Right atrium auricular region (tissue), 2 donors: Measurements from ENCODE around the gene SNCB. TPM values are rescaled to one million over a fixed set of nuclear protein-coding genes. Genes with fewer than 3 reads are reported as not detected.

Experiments
- DNase-seq: peaks from one replicate; pipeline ENCODE4 v3.0.0-alpha.2; 2019; ENCODE audit warnings: low spot score
- H3K27ac ChIP-seq, 2 donors: fragments of 200-600 bp; sonication (generic); 1 replicate in 1 of 2; 2 replicates in 1 of 2; pipeline ENCODE4 v1.5.1; 2016 to 2019
- H3K27me3 ChIP-seq, 2 donors: fragments of 200-600 bp; sonication (generic); one replicate each; pipeline versions ENCODE4 v1.5.1 to v1.6.0; 2017 to 2019
- H3K36me3 ChIP-seq: fragments of 200-600 bp; sonication (generic); one replicate; pipeline ENCODE4 v1.5.1; 2016
- H3K4me1 ChIP-seq, 2 donors: fragments of 200-600 bp; sonication (generic); one replicate each; pipeline versions ENCODE4 v1.5.1 to v1.6.0; 2017 to 2019
- H3K4me3 ChIP-seq, 2 donors: fragments of 200-600 bp; sonication (generic); 1 replicate in 1 of 2; 2 replicates in 1 of 2; pipeline ENCODE4 v1.5.1; 2017 to 2019; ENCODE audit warnings: mild to moderate bottlenecking in 1 of 2, moderate library complexity in 1 of 2
- H3K9me3 ChIP-seq, 2 donors: fragments of 200-600 bp; sonication (generic); one replicate each; pipeline ENCODE4 v1.5.1; 2019
- total RNA-seq, 2 donors: library from RNA; depleted of rRNA; stranded (reverse); fragments of >200 nt; gene quantifications; one replicate each; pipeline ENCODE4 v1.1.0, GENCODE V29; 2016
- TF ChIP-seq, protein P1 (sequence below), 2 donors: fragments of 200-600 bp; sonication (generic); IDR thresholded peaks; one replicate each; pipeline ENCODE4 v1.5.1; 2019; ENCODE audit warnings: antibody characterized with exemption in 2 of 2

The SNCB gene
- total RNA-seq, 2 donors from 2014 or later = 0.67 TPM; not detected in 1

GRCh38 chr5:176581361-176581760 is 49.0 kb downstream of the SNCB start:
- TF ChIP-seq, protein P1, sequence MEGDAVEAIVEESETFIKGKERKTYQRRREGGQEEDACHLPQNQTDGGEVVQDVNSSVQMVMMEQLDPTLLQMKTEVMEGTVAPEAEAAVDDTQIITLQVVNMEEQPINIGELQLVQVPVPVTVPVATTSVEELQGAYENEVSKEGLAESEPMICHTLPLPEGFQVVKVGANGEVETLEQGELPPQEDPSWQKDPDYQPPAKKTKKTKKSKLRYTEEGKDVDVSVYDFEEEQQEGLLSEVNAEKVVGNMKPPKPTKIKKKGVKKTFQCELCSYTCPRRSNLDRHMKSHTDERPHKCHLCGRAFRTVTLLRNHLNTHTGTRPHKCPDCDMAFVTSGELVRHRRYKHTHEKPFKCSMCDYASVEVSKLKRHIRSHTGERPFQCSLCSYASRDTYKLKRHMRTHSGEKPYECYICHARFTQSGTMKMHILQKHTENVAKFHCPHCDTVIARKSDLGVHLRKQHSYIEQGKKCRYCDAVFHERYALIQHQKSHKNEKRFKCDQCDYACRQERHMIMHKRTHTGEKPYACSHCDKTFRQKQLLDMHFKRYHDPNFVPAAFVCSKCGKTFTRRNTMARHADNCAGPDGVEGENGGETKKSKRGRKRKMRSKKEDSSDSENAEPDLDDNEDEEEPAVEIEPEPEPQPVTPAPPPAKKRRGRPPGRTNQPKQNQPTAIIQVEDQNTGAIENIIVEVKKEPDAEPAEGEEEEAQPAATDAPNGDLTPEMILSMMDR (IDR thresholded peaks at IDR 0.05) = no peak
- Histone ChIP-seq H3K36me3 (no peaks in the 10 kb centered on the region), H3K4me3 (no peak overlapping the region), H3K27ac (no peak overlapping the region), H3K9me3 (peaks cover 0 to 18% of the 10 kb centered on the region in 2 donors), H3K27me3 (no peaks in the 10 kb centered on the region), H3K4me1 (no peaks in the 10 kb centered on the region)
- DNase-seq = no peak

DNA sequence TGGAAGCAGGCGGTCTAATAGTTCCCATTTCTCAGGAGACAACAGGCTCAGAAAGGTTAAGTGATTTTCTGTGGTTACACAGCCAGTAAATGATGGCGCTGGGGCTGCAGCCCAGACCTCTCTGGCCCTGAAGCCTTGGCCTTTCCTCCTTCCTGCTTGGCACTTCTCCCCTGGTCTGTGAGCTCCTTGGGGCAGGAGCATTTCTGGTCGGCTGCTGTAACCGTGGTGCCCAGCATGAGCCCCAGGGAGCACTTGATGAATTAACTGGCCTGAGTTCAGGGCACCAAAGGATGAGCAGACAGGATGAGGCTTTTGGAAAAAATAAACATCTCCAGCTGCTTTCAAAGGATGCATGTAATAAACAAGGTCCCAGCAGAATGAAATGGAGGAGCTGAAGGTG is 51.0 kb downstream of the SNCB start:
- H3K9me3 ChIP-seq = no peaks in the 10 kb centered on the region
- DNase-seq = no peak
- H3K27ac ChIP-seq = no peak overlapping the region
- H3K4me1 ChIP-seq = no peaks in the 10 kb centered on the region
- no peaks in the 10 kb centered on the region for H3K27me3 ChIP-seq
- no peak overlapping the region for H3K4me3 ChIP-seq
- TF ChIP-seq, protein P1 (IDR thresholded peaks at IDR 0.05) = no peak
- no peaks in the 10 kb centered on the region for H3K36me3 ChIP-seq

DNA sequence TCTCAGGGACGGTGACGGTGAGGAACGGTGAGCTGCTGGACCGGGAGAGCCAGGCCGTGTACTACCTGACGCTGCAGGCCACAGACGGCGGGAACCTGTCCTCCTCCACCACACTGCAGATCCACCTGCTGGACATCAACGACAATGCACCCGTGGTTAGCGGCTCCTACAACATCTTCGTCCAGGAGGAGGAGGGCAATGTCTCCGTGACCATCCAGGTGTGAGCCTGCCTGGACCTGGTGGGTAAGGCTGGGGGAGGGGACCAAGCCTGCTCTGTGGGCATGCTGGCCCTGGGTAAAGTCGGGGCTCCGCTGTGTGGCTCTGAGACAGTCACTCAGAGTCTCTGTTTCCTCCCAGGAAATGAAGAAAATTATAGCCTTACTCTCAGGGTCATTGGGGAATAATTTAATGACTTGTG is 51.9 kb downstream of the SNCB start:
- no peaks in the 10 kb centered on the region for H3K4me1 ChIP-seq
- no peak overlapping the region for H3K27ac ChIP-seq
- no peaks in the 10 kb centered on the region for H3K36me3 ChIP-seq
- TF ChIP-seq, protein P1 (IDR thresholded peaks at IDR 0.05) = peak in 1 of 2 donors; percentile 54
- H3K4me3 ChIP-seq = no peak overlapping the region
- H3K27me3 ChIP-seq = no peaks in the 10 kb centered on the region
- no peaks in the 10 kb centered on the region for H3K9me3 ChIP-seq
- DNase-seq = no peak

DNA sequence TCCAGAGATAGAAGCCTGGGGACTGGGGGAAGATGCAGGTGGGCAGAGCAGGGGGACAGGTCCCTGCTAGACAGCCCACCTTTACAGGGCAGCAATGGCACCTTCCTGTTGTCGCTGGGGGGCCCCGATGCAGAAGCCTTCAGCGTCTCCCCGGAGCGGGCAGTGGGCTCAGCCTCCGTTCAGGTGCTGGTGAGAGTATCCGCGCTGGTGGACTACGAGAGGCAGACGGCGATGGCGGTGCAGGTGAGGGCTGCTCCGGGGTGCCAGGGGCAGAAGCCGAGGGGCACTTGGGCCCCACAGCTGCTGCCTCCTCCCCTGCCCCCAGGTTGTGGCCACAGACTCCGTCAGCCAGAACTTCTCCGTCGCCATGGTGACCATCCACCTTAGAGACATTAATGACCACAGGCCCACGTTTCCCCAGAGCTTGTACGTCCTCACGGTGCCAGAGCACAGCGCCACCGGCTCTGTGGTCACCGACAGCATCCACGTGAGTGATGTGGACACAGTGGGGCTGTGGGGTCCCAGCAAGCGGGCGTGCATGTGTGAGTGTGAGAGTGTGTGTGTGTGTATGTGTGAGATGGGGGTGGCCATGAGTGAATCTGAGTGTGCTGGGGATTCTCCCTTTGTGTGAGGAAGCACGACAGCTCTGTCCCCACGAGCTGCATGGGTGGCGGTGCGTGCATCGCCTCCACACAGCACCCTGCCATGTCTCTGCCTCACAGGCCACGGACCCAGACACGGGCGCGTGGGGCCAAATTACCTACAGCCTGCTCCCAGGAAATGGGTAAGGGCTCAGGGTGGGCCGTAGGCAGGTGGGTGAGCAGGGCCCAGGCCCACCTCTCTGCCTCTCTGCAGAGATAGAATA is 52.8 kb downstream of the SNCB start:
- H3K36me3 ChIP-seq = no peaks in the 10 kb centered on the region
- no peaks in the 10 kb centered on the region for H3K9me3 ChIP-seq
- TF ChIP-seq, protein P1 (IDR thresholded peaks at IDR 0.05) = no peak
- H3K4me1 ChIP-seq = no peaks in the 10 kb centered on the region
- H3K27me3 ChIP-seq = no peaks in the 10 kb centered on the region
- DNase-seq = no peak
- no peak overlapping the region for H3K27ac ChIP-seq
- H3K4me3 ChIP-seq = no peak overlapping the region

GRCh38 chr5:176575488-176576422 is 54.6 kb downstream of the SNCB start:
- no peak overlapping the region for H3K27ac ChIP-seq
- TF ChIP-seq, protein P1 (IDR thresholded peaks at IDR 0.05) = no peak
- H3K4me1 ChIP-seq = no peaks in the 10 kb centered on the region
- H3K27me3 ChIP-seq = no peaks in the 10 kb centered on the region
- H3K9me3 ChIP-seq = no peaks in the 10 kb centered on the region
- H3K36me3 ChIP-seq = no peaks in the 10 kb centered on the region
- DNase-seq = no peak
- H3K4me3 ChIP-seq = no peak overlapping the region
